Adipose tissue (tissue), 3 donors: ENCODE data around the gene PACRG. TPM values are rescaled to one million over a fixed set of nuclear protein-coding genes. Genes with fewer than 3 reads are reported as not detected.

Source experiments
- H3K27ac ChIP-seq: one replicate; pipeline ENCODE4 v1.5.1; 2013; ENCODE audit warnings: low read depth, low read length
- WGBS, 3 donors: extraction: QIAGEN DNeasy Blood & Tissue Kit; methylation state at CpG; one replicate each; pipeline ENCODE4 v1.1.7; 2013; 5-methylcytosine and 5-hydroxymethylcytosine counted together
- polyA plus RNA-seq, 3 donors: library from polyadenylated mRNA; stranded (reverse); fragments of 200-250 nt; gene quantifications; one replicate each; pipeline ENCODE4 v1.2.3, GENCODE V29; 2013
- donor health status: healthy with polysubstance abuse.
- donor health status: Bipolar disorder and iron deficiency.
- donor health status: healthy.

PACRG gene
- polyA plus RNA-seq, 3 donors, result 0.34 to 4.8 TPM; not detected in 1

- H3K27ac ChIP-seq, result no peak overlapping the region
- 92 to 98% (median 92%) methylated on average over 1 of the region's 1 CpG for whole genome bisulfite sequencing, 3 donors
Observed at GRCh38 chr6:163017801-163018200, 290.0 kb downstream of the PACRG start.

GRCh38 chr6:163019926-163020325 lies 292.2 kb downstream of the PACRG start:
- WGBS, 3 donors, result 51 to 75% (median 61%) methylated on average over 3 of the region's 3 CpGs
- no peak overlapping the region for H3K27ac ChIP-seq

DNA sequence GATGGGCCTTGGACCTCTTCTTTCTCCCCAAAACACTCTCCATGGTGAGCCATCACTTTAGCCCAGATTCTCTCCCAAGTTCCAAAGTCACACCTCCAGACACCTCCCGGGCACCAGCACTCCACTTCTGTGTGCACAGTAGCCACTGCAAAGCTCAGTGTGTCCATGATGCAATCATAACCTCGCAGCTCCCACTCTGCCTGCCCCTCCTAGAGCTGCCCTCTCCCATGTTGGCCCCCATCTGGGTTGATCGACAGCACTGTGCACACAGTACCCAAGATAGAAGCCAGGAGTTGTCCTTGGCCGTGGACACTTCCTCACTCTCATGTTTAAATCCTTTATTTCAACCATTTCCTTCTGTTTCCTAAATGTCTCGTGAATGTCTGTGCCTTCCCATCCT lies 293.3 kb downstream of the PACRG start:
- 71 to 76% (median 74%) methylated on average over 5 of the region's 5 CpGs for WGBS, 3 donors
- no peak overlapping the region for H3K27ac ChIP-seq

- H3K27ac ChIP-seq, result no peak overlapping the region
- WGBS, 3 donors, result 75 to 93% (median 93%) methylated on average over 1 of the region's 1 CpG
Observed at GRCh38 chr6:163023700-163024099, 295.9 kb downstream of the PACRG start.

GRCh38 chr6:163026893-163027292 lies 299.1 kb downstream of the PACRG start:
- 50 to 61% (median 60%) methylated on average over 4 of the region's 4 CpGs for WGBS, 3 donors

DNA sequence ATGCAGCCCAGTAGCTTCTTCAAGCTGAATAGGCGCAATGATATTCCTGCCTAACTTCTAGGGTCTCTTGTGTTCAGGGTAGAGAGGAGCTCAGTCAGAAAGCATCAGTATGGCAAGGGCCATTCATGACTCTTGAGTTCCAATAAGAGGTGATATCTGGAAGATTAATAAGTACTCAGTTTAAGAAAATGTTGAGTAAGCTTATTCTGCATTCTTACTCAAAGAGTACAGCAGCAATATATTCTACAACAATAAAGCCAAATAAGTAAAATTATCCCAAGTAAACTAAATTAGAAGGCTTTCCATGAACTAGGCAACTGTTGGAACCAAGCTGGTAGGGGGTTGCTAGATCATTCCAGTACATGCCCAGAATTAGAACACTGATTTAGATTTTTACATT lies 303.2 kb downstream of the PACRG start:
- WGBS, 3 donors, result 82 to 94% (median 87%) methylated on average over 1 of the region's 1 CpG
- no peak overlapping the region for H3K27ac ChIP-seq

More at GRCh38 chr6:163026893-163027292, 299.1 kb downstream of the PACRG start:
- no peak overlapping the region for H3K27ac ChIP-seq

DNA sequence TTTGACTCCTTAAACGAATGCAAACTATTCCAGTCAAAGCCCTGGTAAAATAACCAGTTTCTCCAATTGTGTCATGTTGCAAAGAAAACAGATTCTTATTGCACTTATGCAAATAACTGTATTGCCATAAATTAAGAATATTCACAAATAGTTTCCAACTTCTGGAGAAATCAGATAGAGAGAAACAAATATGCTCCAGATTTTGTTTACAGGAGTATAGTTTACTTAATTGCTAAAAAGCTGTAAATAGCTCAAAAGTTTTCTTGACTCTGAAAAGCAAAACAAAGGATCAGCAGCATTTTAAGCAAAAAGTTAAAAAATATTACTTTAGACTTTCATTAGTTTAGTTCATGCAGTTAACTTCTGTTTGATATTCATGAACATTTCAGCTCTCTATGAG lies 304.2 kb downstream of the PACRG start:
- H3K27ac ChIP-seq, result no peak overlapping the region
- 71 to 80% (median 79%) methylated on average over 1 of the region's 1 CpG for WGBS, 3 donors

- no peak overlapping the region for H3K27ac ChIP-seq
- 78 to 86% (median 82%) methylated on average over 3 of the region's 3 CpGs for WGBS, 3 donors
Observed at GRCh38 chr6:163036160-163036645, 308.4 kb downstream of the PACRG start.

GRCh38 chr6:163038317-163038716 lies 310.5 kb downstream of the PACRG start:
- 87 to 91% (median 88%) methylated on average over 2 of the region's 2 CpGs for WGBS, 3 donors
- no peak overlapping the region for H3K27ac ChIP-seq

- H3K27ac ChIP-seq, result no peak overlapping the region
- WGBS, 3 donors, result 59 to 85% (median 72%) methylated on average over 5 of the region's 5 CpGs
Observed at GRCh38 chr6:163048345-163048744, 320.6 kb downstream of the PACRG start.

GRCh38 chr6:163053667-163054344 lies 326.0 kb downstream of the PACRG start:
- no peak overlapping the region for H3K27ac ChIP-seq
- WGBS, 3 donors, result 93 to 94% (median 93%) methylated on average over 11 of the region's 11 CpGs

GRCh38 chr6:163054641-163055040 lies 326.9 kb downstream of the PACRG start:
- H3K27ac ChIP-seq, result no peak overlapping the region
- WGBS, 3 donors, result 90 to 91% (median 91%) methylated on average over 5 of the region's 5 CpGs

GRCh38 chr6:163057260-163057659 lies 329.5 kb downstream of the PACRG start:
- H3K27ac ChIP-seq, result no peak overlapping the region
- 83 to 92% (median 83%) methylated on average over 2 of the region's 2 CpGs for WGBS, 3 donors

GRCh38 chr6:163062790-163063189 lies 335.0 kb downstream of the PACRG start:
- 90 to 96% (median 93%) methylated on average over 2 of the region's 2 CpGs for WGBS, 3 donors

DNA sequence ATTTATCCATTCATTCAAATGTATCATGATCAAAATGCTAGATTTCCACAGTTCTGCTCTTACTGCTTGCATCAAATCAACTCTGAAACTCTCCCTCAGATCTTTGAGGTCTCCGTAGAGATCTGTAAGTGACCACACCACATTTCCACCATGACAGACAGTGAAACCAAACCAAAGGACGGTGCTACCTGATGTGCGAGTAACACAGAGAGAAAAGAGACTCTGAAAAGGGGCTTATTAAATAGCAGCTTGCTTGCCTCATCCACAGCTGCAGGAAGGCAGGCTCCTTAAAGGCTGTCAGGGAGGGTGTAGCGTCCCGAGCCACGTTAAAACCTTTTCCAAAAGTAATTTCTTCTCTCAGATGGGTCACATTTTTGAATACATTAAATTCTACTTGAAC lies 335.8 kb downstream of the PACRG start:
- WGBS, 3 donors, result 85 to 92% (median 87%) methylated on average over 6 of the region's 6 CpGs
- no peak overlapping the region for H3K27ac ChIP-seq

More at GRCh38 chr6:163062790-163063189, 335.0 kb downstream of the PACRG start:
- no peak overlapping the region for H3K27ac ChIP-seq

DNA sequence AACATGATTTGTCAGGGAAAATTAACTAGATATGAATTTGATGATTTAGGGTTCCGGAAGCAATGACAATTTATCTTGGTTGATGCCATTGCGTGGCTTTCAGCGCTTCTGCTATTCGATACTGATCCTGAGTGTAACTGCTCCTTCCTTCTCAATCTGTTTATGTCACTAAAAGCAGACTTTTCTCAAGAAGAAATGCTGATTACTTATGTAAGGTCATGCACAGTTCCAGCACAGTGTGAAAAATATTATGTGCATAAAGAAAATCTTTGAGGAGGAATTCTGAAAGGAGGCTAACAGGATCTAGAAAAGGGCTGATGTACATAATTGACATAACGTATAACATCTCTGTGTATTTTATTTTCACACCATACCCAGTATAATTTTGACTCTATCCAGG lies 336.6 kb downstream of the PACRG start:
- no peak overlapping the region for H3K27ac ChIP-seq
- 81 to 93% (median 92%) methylated on average over 5 of the region's 5 CpGs for WGBS, 3 donors

DNA sequence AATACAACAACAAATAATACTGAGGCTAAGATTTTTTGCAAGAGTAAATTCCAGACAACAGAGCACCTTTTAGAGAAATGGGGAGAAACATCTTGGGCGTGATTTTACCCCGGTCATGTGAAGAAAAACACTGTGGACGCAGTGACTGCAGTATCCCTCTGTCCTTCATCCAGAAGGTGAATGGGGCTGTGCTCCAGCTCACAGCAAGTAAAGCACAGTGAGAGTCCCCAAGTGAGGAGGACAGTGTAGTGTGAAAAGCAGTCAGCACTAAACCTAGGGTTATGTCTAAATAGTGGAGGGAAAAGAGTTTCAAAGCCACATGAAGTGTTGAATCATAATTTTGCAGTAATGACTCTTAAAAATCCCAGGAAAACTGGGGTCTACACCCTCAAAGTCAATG lies 338.4 kb downstream of the PACRG start:
- 87 to 93% (median 92%) methylated on average over 3 of the region's 3 CpGs for WGBS, 3 donors
- H3K27ac ChIP-seq, result no peak overlapping the region

DNA sequence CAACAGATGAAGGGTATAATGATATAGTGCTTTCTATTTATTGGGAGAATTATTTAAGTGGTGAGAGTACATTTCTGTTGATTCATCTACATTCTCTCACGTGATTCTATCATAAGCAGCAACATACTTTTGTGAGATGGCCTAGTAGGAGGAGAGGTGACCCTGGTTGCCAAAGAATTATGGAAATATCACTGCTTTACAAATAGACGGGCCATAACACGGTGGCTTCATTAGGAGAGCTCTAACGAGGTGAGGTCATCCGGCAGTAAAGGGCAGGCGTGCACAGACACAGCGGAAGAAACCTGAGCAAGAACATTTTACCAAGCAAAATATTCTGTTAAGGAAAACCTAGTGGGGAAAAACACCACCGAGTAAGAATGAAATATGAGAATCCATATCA lies 349.4 kb downstream of the PACRG start:
- no peak overlapping the region for H3K27ac ChIP-seq
- 80 to 87% (median 84%) methylated on average over 8 of the region's 8 CpGs for WGBS, 3 donors

DNA sequence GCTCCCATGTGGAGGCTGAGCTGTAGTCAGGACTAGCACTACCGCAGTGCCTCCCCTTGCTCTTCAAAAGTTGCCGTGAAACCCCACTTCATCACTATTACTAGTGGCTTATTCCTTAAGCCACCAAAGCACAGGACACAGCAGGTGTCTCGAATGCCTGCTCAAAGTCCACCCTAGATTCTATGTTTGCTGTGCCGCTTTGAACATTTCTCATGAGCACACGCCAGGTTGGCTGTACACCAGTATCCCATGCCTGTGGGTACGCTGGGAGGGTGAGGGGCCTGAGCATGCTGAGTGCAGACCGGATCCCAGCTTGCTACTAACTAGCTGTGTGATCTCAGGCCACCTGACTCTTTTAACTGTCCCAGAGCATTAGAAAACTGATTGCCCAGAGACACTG lies 350.9 kb downstream of the PACRG start:
- H3K27ac ChIP-seq, result no peak overlapping the region
- 93 to 95% (median 93%) methylated on average over 7 of the region's 7 CpGs for WGBS, 3 donors

DNA sequence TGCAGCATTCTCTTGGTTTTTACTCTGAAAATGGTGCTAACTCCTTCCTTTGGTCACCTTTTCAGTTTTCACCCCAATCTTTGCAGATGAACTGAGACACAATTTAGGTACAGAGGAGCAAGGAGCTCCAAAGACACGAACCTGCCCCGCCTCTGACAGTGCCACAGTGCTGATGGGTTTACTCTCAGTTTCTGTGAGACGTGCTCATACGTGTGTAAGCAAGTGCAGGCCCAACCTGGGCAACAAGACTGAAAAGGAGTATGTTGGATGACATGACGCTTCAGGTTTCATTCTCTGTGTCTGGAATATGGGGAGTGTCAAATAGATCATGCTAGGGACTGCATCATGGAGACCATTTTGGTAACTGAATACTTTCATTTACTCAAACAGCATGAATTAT lies 352.5 kb downstream of the PACRG start:
- WGBS, 3 donors, result 82 to 89% (median 85%) methylated on average over 5 of the region's 5 CpGs
- no peak overlapping the region for H3K27ac ChIP-seq
